OCI-LY3 (cell line): ENCODE measurements around the gene TGFB1.

ENCODE experiments used
- H2AFZ ChIP-seq: fragments of 200-600, 300-600 bp; shearing (Covaris generic); 2 replicates; pipeline ENCODE4 v1.6.0; 2014; ENCODE audit warnings: antibody characterized with exemption, low read depth, low read length
- H3K27ac ChIP-seq: fragments of 200-600, 300-600 bp; sonication (generic); 2 replicates; pipeline ENCODE4 v1.5.1; 2014; ENCODE audit warnings: mild to moderate bottlenecking, low read length, moderate library complexity, mixed read lengths
- H3K27me3 ChIP-seq: fragments of 200-600, 300-600 bp; sonication (generic); 2 replicates; pipeline ENCODE4 v1.6.1; 2014; ENCODE audit warnings: low read depth, low read length, mixed read lengths
- H3K36me3 ChIP-seq: fragments of 200-600, 300-600 bp; sonication (generic); replicated peaks from 2 replicates; pipeline ENCODE3; 2014; ENCODE audit warnings: low read depth, low read length, mixed read lengths
- H3K4me1 ChIP-seq: fragments of 300-600, 200-600 bp; sonication (generic); 2 replicates; pipeline ENCODE4 v1.6.1; 2014; ENCODE audit warnings: low read length, mixed read lengths
- H3K4me2 ChIP-seq: fragments of 200-600, 300-600 bp; sonication (generic); 2 replicates; pipeline ENCODE4 v1.6.1; 2014; ENCODE audit warnings: low read length, mixed read lengths
- H3K4me3 ChIP-seq: fragments of 300-600, 200-600 bp; sonication (generic); 2 replicates; pipeline ENCODE4 v1.5.1; 2014; ENCODE audit warnings: antibody characterized with exemption, mild to moderate bottlenecking, low read length, moderate library complexity
- H3K79me2 ChIP-seq: fragments of 300-600, 200-600 bp; shearing (Covaris generic); 2 replicates; pipeline ENCODE4 v1.6.1; 2014; ENCODE audit warnings: mild to moderate bottlenecking, low read length, mixed read lengths
- H3K9ac ChIP-seq: fragments of 300-600, 200-600 bp; shearing (Covaris generic); 2 replicates; pipeline ENCODE4 v1.6.0; 2014; ENCODE audit warnings: mild to moderate bottlenecking, low read length, moderate library complexity
- H3K9me3 ChIP-seq: fragments of 200-600, 300-600 bp; shearing (Covaris generic); 2 replicates; pipeline ENCODE4 v1.6.1; 2014; ENCODE audit warnings: low read length, mixed read lengths; ENCODE audit not compliant: insufficient read depth
- H4K20me1 ChIP-seq: fragments of 200-600, 300-600 bp; sonication (generic); 2 replicates; pipeline ENCODE4 v1.6.1; 2016; ENCODE audit warnings: low read length, mixed read lengths; ENCODE audit not compliant: insufficient read depth
- EZH2phosphoT487 ChIP-seq: fragments of 200-600 bp; shearing (Covaris generic); IDR thresholded peaks from 2 replicates; pipeline ENCODE4 v1.6.1; 2018; ENCODE audit warnings: antibody characterized with exemption, mixed run types, low read depth
- TF ChIP-seq, protein P1 (sequence below): fragments of 200-600, 300-600 bp; sonication (generic); IDR thresholded peaks from 2 replicates; pipeline ENCODE4 v1.5.1; 2014; ENCODE audit warnings: antibody characterized with exemption, low read length, low read depth

TGFB1 gene

DNA sequence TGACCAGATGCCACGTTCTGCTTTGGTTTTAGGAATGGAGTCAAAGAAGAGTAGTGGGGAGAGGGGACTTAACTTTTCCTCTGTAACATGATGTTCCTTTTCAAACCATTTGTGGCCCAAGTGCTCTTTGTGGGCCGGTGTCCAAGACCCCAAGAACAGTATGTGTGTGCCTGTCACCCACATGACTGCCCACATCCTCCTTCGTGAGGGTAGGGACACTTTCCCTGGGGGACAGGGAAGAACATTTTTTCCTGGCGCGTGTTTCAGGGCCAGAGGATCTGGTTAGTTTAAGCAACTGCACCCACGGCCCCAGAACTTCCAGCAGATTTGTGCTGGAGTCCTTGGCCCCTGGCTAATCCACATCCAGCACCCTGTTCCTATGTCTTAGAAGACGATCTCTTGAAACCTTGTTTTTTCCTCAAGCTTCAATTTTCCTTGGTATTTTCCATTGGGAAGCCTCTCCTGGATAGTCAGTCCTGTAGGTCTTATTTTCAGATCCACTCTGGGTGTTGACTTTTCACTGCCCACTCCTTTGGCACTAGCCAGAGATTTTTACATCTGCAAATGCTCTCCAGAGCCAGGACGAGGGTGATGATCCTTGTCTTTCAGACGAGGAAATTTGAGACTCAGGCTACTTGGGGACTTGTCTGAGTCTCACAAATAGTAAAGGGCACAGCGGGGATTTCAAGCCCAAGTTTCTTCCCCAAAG, 54.5 kb downstream of the TGFB1 start:
- Histone ChIP-seq H3K4me2 (no peak overlapping the region), H2AFZ (no peak overlapping the region), H3K9me3 (no peaks in the 10 kb centered on the region), H4K20me1 (no peaks in the 10 kb centered on the region), H3K9ac (no peak overlapping the region), H3K4me1 (peaks cover 42% of the 10 kb centered on the region), H3K27ac (peak overlapping the region; percentile 91), H3K36me3 (peaks cover 92% of the 10 kb centered on the region), H3K4me3 (no peak overlapping the region), H3K79me2 (peaks cover 40% of the 10 kb centered on the region), H3K27me3 (no peaks in the 10 kb centered on the region)
- TF ChIP-seq EZH2phosphoT487: no peak
- TF ChIP-seq, protein P1, sequence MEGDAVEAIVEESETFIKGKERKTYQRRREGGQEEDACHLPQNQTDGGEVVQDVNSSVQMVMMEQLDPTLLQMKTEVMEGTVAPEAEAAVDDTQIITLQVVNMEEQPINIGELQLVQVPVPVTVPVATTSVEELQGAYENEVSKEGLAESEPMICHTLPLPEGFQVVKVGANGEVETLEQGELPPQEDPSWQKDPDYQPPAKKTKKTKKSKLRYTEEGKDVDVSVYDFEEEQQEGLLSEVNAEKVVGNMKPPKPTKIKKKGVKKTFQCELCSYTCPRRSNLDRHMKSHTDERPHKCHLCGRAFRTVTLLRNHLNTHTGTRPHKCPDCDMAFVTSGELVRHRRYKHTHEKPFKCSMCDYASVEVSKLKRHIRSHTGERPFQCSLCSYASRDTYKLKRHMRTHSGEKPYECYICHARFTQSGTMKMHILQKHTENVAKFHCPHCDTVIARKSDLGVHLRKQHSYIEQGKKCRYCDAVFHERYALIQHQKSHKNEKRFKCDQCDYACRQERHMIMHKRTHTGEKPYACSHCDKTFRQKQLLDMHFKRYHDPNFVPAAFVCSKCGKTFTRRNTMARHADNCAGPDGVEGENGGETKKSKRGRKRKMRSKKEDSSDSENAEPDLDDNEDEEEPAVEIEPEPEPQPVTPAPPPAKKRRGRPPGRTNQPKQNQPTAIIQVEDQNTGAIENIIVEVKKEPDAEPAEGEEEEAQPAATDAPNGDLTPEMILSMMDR: no peak

DNA sequence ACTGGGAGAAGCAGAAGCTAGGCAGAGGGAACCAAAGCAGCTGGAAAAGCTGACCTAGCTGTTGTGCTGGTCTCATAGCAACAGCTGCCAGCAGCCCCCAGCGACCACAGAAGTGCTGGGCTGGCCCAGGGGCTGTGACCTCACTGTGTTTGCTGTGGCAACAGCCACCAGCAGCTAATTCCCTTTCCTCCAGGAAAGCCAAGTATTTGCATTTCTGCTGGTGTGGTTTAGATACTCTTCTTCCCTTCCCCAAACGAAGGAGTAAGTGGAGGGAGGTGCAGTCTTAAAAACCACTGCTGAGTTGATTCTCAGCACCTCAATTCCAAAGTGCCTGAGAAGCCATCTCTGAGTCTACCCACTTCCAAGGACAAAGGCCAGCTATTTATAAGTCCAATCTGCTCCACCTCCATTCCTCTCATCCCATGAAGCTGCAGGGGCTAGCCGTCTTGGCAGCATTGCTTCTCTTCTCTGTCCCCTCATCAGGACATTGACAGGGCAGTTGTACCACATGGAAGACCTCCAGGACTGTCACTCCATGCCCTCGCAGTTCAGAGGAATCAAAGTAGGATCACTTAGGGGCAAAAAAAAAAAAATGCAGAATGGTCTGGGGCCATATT, 55.3 kb downstream of the TGFB1 start:
- no peak for TF ChIP-seq EZH2phosphoT487
- TF ChIP-seq, protein P1: no peak
- peak overlapping the region; percentile 64 for H3K9ac ChIP-seq
- H4K20me1 ChIP-seq: no peaks in the 10 kb centered on the region
- H3K27me3 ChIP-seq: no peaks in the 10 kb centered on the region
- H3K79me2 ChIP-seq: peaks cover 40% of the 10 kb centered on the region
- H3K4me1 ChIP-seq: peaks cover 42% of the 10 kb centered on the region
- no peak overlapping the region for H2AFZ ChIP-seq
- H3K9me3 ChIP-seq: no peaks in the 10 kb centered on the region
- H3K4me2 ChIP-seq: peak overlapping the region; percentile 79
- peak overlapping the region; percentile 91 for H3K27ac ChIP-seq
- H3K4me3 ChIP-seq: peak overlapping the region; percentile 55
- H3K36me3 ChIP-seq: peaks cover 92% of the 10 kb centered on the region

DNA sequence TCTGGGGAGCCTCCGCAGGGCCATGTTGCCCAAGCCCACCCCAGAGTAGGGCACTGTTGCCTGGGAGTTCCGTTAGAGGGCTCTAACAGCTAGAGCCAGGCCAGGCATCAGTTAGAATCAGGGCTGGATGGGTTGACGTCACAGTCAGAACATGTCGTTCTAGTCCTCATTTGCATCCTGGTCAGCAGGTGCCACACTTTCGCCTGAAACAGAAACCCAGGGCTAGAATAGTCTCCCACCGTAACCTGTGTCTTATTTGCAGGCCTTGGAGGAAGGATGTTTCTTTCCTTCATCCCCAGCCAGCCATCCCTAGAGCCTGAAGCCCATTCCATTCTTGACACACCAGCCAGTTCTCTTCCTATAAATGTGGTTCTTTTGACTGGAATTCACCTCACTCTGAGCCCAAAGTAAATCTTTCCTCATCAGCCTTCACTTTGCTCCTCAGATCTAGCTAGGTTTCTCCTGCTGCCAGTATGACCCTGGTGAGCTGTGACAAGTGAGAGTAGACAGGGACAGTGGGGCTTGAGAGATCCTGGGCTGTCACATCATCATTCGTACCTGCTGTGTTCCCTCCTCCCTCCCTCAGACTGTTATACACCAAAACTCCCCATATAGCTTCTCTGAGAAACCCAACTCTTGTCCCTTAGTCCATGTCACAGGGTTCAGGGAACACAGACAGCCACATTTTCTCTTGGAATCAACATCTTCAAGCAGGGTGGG, 55.9 kb downstream of the TGFB1 start:
- Histone ChIP-seq H4K20me1 (no peaks in the 10 kb centered on the region), H2AFZ (no peak overlapping the region), H3K9me3 (no peaks in the 10 kb centered on the region), H3K4me2 (peak overlapping the region; percentile 79), H3K9ac (peak overlapping the region; percentile 64), H3K27ac (peak overlapping the region; percentile 91), H3K36me3 (peaks cover 95% of the 10 kb centered on the region), H3K4me3 (peak overlapping the region; percentile 55), H3K79me2 (peaks cover 40% of the 10 kb centered on the region), H3K4me1 (peaks cover 42% of the 10 kb centered on the region), H3K27me3 (no peaks in the 10 kb centered on the region)
- TF ChIP-seq, protein P1: peak; percentile 34; the same call in 1 of the 2 replicates
- TF ChIP-seq EZH2phosphoT487: no peak

DNA sequence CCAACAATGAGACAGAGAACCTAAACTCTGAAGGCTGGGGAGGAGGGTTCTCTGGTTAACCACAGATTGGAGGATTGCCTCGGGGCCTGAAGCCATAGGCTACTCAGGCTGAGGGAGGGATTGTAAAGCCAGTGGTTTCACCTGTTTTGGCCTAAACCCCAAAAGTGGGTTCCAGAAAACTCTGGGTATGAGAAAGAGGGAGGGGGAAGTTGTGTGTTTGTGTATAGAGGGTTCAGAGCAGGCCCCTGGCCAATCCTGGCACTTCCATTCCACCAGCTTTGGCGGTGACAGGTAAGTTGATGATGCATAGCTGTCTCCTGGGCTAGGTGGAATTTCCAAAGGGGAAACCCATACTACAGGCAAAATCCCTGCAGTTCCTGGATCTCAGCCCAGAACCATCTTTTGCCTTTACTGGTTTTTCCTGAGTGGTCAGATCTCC, 57.3 kb downstream of the TGFB1 start:
- H3K27me3 ChIP-seq: no peaks in the 10 kb centered on the region
- peak overlapping the region; percentile 79; the same call in 1 of the 2 replicates for H3K4me2 ChIP-seq
- no peaks in the 10 kb centered on the region for H4K20me1 ChIP-seq
- H3K9me3 ChIP-seq: no peaks in the 10 kb centered on the region
- peak overlapping the region; percentile 43; the same call in 1 of the 2 replicates for H3K9ac ChIP-seq
- H3K36me3 ChIP-seq: peaks cover 96% of the 10 kb centered on the region
- H3K4me1 ChIP-seq: peaks cover 42% of the 10 kb centered on the region
- H3K27ac ChIP-seq: peak overlapping the region; percentile 91
- peaks cover 43% of the 10 kb centered on the region for H3K79me2 ChIP-seq
- TF ChIP-seq, protein P1: no peak
- TF ChIP-seq EZH2phosphoT487: no peak
- no peak overlapping the region for H2AFZ ChIP-seq
- H3K4me3 ChIP-seq: no peak overlapping the region
